ENCODE results near the gene PDCL2.

DNA sequence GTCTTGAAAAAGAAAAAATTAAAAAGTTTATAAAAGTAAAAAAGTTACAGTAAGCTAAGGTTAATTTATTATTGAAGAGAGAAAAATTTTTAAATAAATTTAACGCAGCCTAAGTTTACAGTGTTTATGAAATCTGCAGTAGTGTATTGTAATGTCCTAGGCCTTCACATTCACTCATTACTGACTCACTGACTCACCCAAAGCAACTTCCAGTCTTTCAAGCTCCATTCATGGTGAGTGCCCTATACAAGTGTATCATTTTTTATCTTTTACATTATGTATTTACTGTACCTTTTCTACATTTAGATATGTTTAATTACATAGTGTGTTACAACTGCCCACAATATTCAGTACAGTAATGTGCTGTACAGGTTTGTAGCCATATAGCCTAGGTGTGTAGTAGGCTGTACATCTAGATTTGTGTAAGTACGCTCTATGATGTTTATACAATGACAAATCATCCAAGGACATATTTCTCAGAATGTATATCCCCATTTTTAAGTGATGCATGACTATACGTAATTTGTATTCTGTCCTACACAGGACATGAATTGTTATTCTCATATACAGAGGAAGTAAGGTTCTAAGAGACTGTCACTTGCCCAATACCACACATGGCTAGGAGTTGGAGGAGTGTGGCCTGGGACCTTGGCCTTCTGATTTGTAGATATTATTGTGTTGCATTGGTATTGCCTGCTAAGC, 19.5 kb upstream of the PDCL2 start:
- TF ChIP-seq SP2 (IDR thresholded peaks at IDR 0.05; ENCODE audit: low read length) (no peak), EGR1 (IDR thresholded peaks at IDR 0.05; ENCODE audit: borderline replicate concordance, low read depth, low read length) (no peak)

All from H1 (cell line).